Kidney tubule cell (primary cell): Measurements from ENCODE around the gene PDE4D.
"Not testable (repeated sequence)": the region's sequence is repeated elsewhere in the genome, so short reads cannot be mapped to it uniquely, and the experiment has no call there.

ENCODE experiments used
- DNase-seq: peaks from one replicate; pipeline ENCODE4 v3.0.0-alpha.2; 2018; ENCODE audit warnings: low spot score

The PDE4D gene

GRCh38 chr5:59799668-59800346, 93.7 kb downstream of the PDE4D start:
- peak; percentile 60 for DNase-seq

DNA sequence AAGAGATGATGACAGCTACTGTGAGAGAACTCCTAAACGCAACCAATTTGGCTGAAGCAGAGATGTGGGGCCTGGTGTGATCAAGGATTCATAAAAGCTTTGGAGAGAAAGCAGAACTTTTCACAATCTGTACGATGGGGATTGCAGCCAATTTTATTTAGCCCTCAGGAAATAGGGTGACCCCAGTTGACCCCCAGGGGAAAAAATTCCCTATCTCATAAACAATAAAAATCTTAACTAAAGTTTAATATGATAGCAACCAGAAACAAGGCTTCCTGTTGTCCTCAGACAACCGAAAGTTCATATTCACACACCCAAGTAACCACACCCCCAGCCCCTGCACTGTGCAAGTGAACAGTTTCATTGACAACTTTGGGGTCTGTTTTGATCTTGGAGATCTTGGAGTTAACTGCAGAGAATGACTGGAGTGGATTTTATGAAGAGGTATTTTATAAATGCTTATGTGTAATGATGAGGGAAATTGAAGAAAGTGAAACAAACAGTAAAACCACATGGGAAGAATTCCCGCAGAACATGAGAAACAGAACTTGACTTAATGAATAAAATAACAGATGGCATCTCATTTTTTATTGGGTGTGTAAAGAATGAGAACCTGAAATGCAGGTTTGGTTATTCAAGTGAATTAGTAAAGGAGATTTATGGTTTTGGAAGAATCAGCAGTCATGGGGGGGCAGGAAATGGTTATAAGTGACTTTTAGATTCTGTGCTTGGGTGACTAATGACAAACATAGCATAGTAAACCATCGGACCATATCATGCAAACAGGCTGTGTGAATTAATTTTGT, 94.5 kb downstream of the PDE4D start:
- DNase-seq, result peak; percentile 82

DNA sequence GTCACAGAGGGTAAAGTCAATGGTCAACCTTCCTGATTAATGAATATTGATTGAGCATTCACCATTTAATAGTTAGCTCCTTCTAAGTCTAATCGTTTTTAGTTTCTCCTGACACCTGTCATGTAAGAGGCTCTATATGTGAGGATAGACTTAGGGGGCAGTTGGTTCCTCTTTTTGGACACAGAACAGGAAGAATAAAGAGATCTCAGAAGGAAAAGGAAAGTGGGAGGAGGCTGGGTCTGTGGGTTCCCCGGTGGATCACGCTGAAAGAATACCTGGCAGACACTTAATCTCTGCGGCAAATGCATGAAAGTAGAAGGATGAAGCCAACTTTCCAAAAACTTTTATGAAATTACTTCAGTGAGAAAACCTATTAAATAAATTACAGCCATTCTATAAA, 98.4 kb downstream of the PDE4D start:
- DNase-seq, result no peak

GRCh38 chr5:59792983-59793585, 100.4 kb downstream of the PDE4D start:
- peak; percentile 94 for DNase-seq

DNA sequence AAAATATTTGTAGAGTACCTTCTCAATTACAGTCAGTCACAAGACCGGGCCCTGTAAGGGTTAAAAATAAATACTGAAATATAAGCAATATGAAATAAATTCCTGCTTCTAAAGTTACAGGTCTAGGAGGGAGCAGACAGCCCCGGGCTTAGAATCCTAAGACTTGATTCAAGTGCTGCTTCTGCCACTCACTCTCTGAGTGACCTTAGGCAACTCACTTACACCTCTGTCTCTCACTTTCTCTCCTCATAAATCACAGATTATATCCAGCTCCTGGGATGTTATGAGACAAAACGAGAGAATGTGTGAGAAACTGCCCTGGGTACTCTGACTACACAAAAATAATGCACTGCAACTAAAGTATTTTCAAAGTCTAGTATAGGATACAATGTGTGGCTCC, 101.9 kb downstream of the PDE4D start:
- no peak for DNase-seq

DNA sequence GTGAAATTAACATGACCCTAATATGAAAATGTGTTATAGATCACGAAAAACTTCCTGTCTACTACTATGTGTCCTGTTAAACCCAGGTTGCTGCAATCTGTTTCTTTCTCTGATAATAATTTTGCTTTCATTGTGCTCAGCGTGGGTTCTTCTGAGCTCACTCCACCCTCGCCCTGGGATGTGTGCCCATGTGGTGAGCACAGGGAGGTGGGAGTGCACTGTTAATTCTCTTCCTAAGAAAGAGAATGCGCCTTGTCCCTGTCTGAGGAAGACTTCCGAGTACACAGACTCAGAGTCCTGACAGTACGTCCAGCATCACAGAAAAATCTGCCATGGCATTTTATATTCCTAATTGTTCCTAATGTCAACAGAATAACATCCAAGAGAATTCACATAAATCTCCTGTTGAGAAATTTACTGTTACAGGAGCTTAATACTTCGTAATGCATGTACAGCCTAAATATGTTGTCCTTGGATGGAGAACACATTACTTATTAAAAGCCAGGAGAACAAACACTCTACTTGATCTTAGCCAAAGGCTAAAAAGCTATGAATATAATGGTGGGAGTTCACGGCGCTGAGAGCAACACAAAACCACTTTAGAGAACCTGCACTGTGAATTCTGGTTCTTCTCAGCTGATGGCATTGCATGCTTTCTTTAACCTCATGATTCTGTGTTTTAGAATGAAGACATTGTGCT, 102.6 kb downstream of the PDE4D start:
- no peak for DNase-seq

- DNase-seq, result peak; percentile 49
Measured at GRCh38 chr5:59790376-59790775, 103.2 kb downstream of the PDE4D start.

- DNase-seq, result no peak
Measured at GRCh38 chr5:59789894-59790293, 103.6 kb downstream of the PDE4D start.

GRCh38 chr5:59789197-59789596, 104.3 kb downstream of the PDE4D start:
- DNase-seq, result no peak

DNA sequence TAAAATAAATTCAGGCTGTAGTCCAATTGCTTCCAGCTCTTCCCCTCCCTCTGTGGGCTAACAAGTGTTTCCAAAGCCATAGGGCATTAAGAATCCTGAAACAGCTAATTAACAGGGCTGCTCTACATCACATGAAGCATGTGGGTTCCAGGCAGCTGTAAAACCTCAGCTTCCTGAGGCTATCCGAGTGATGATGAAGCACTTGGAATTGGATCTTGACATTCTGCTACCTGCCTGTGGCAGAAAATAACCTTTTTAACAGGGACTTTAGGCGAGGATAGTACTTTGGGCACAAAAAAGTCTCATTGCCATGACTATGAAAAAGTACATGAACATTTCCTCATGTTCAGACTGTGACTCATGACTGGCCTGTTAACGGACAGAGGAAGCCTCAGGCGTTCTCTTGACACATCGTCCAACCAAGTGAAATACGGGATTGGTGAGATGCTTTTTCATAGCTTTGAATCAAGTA, 107.2 kb downstream of the PDE4D start:
- peak; percentile 91 for DNase-seq

DNA sequence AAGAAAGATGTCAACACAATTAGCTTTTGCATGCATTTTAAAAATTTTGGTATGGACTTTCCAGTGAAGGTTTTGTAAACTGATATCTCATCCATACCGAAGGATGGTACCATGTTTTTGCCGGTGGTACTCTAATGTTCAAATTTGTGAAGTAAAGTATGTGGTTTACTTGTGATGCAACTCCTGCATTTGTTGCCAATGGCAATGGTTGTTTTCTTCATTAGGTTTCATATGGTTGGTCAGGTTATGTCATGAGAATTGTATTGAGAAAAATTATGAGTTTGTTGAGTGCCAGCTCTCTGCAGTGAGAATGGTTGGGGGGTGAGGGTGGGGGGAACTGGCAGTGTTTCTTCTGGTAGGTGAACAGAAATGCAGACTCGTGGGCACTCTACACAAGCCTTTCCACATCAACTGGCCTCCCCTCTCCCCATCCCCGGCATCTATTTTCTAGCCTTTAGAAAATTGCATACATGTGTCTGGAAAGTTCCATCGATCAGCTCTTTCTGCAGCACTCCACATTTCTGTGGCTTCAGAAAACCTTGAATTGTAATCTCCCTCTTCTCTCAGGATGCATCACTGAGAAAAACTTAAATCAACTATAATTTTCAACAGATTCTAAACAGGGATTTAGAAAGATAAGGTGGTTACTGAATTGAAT, 107.7 kb downstream of the PDE4D start:
- DNase-seq, result no peak

DNA sequence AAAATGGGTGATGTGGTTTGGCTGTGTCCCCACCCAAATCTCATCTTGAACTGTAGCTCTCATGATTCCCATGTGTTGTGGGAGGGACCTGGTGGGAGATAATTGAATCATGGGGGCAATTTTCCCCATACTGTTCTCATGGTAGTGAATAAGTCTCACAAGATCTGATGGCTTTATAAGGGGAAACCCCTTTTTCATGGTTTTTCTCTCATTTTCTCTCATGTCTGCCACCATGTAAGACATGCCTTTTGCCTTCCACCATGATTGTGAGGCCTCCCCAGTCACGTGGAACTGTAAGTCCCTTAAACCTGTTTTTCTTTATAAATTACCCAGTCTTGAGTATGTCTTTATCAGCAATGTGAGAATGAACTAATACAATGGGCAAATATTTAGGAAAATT, 108.8 kb downstream of the PDE4D start:
- not testable (repeated sequence) for DNase-seq

GRCh38 chr5:59783264-59783663, 110.3 kb downstream of the PDE4D start:
- DNase-seq, result no peak

GRCh38 chr5:59782856-59783255, 110.7 kb downstream of the PDE4D start:
- no peak for DNase-seq

- DNase-seq, result no peak
Measured at GRCh38 chr5:59779453-59779852, 114.1 kb downstream of the PDE4D start.

GRCh38 chr5:59777028-59777427, 116.5 kb downstream of the PDE4D start:
- DNase-seq, result no peak

- DNase-seq, result peak; percentile 47
Measured at GRCh38 chr5:59773294-59773693, 120.2 kb downstream of the PDE4D start.

- DNase-seq, result no peak
Measured at GRCh38 chr5:59772757-59773156, 120.8 kb downstream of the PDE4D start.

- DNase-seq, result no peak
Measured at GRCh38 chr5:59772206-59772605, 121.3 kb downstream of the PDE4D start.

DNA sequence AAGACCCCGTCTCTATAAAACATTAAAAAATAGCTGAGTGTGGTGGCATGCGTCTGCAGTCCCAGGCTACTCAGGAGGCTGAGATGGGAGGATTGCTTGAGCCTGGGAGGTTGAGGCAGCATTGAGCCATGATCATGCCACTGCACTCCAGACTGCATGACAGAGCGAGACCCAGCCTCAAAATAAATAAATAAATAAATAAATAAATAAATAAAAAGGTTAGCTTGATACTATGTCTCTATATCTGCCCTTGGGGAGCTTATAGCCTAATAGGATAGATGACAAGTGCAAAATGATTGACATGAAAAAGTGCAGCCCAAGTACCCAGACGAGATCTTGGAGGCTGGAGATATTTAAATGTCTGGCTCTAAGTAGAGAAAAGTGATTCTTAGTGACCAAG, 122.6 kb downstream of the PDE4D start:
- no peak for DNase-seq

- DNase-seq, result no peak
Measured at GRCh38 chr5:59769832-59770231, 123.7 kb downstream of the PDE4D start.

DNA sequence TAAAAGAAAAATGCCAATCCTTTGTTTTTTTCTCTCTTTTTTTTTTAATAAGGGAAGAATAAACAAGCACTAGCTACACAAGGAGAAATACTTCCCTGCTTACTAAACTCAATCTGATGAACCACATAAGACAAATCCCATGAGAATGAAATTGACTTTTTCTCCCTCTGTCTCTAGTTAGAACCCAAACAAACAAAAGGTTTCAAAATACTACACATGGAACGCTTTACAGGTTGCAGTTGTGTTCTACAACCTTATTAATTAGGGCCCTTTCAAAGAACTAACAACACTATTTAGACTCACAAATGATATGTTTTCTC, 124.5 kb downstream of the PDE4D start:
- no peak for DNase-seq
